Activated naive CD8-positive, alpha-beta T cell treated with anti-CD3 and anti-CD28 coated beads for 36 hours (primary cell): ENCODE measurements around the gene PEMT. TPM values are rescaled to one million over a fixed set of nuclear protein-coding genes. Genes with fewer than 3 reads are reported as not detected.

Source experiments
- DNase-seq: peaks from one replicate; pipeline ENCODE4 v3.0.0; 2021
- H3K27ac Mint-ChIP-seq: one replicate; pipeline ENCODE4 v1.8.0; 2022; ENCODE audit warnings: mild to moderate bottlenecking, moderate library complexity, mixed read lengths
- H3K27me3 Mint-ChIP-seq: one replicate; pipeline ENCODE4 v1.8.0; 2022; ENCODE audit warnings: mild to moderate bottlenecking, mixed read lengths
- H3K36me3 Mint-ChIP-seq: one replicate; pipeline ENCODE4 v1.8.0; 2021; ENCODE audit warnings: mild to moderate bottlenecking, mixed read lengths
- H3K4me1 Mint-ChIP-seq: one replicate; pipeline ENCODE4 v1.8.0; 2021; ENCODE audit warnings: mixed read lengths
- H3K4me3 Mint-ChIP-seq: one replicate; pipeline ENCODE4 v1.8.0; 2022; ENCODE audit warnings: mild to moderate bottlenecking, moderate library complexity, mixed read lengths
- H3K9me3 Mint-ChIP-seq: one replicate; pipeline ENCODE4 v1.8.0; 2022; ENCODE audit warnings: mixed read lengths
- total RNA-seq, 2 experiments: library from RNA; stranded (reverse); gene quantifications; one replicate each; pipeline ENCODE4 v1.2.3, GENCODE V29; 2021

Gene PEMT
- total RNA-seq, 2 experiments from 2014 or later, result 34.0 to 40.0 TPM

GRCh38 chr17:17568772-17569195, 22.7 kb downstream of the PEMT start:
- no peak overlapping the region for H3K27ac Mint-ChIP-seq
- DNase-seq, result peak; percentile 59
- no peaks in the 10 kb centered on the region for H3K36me3 Mint-ChIP-seq
- H3K9me3 Mint-ChIP-seq, result no peaks in the 10 kb centered on the region
- H3K4me3 Mint-ChIP-seq, result no peak overlapping the region
- H3K4me1 Mint-ChIP-seq, result no peaks in the 10 kb centered on the region
- no peaks in the 10 kb centered on the region for H3K27me3 Mint-ChIP-seq

- H3K36me3 Mint-ChIP-seq, result no peaks in the 10 kb centered on the region
- H3K27ac Mint-ChIP-seq, result no peak overlapping the region
- H3K9me3 Mint-ChIP-seq, result no peaks in the 10 kb centered on the region
- no peaks in the 10 kb centered on the region for H3K4me1 Mint-ChIP-seq
- no peaks in the 10 kb centered on the region for H3K27me3 Mint-ChIP-seq
- DNase-seq, result no peak
- H3K4me3 Mint-ChIP-seq, result no peak overlapping the region
Measured at GRCh38 chr17:17567631-17568030, 23.9 kb downstream of the PEMT start.

GRCh38 chr17:17566896-17567513, 24.5 kb downstream of the PEMT start:
- H3K4me1 Mint-ChIP-seq, result no peaks in the 10 kb centered on the region
- H3K4me3 Mint-ChIP-seq, result no peak overlapping the region
- H3K27ac Mint-ChIP-seq, result no peak overlapping the region
- H3K36me3 Mint-ChIP-seq, result no peaks in the 10 kb centered on the region
- DNase-seq, result no peak
- no peaks in the 10 kb centered on the region for H3K9me3 Mint-ChIP-seq
- no peaks in the 10 kb centered on the region for H3K27me3 Mint-ChIP-seq

GRCh38 chr17:17565471-17566339, 25.8 kb downstream of the PEMT start:
- Mint-ChIP-seq H3K36me3 (no peaks in the 10 kb centered on the region), H3K27me3 (no peaks in the 10 kb centered on the region), H3K4me1 (no peaks in the 10 kb centered on the region), H3K27ac (no peak overlapping the region), H3K9me3 (no peaks in the 10 kb centered on the region), H3K4me3 (no peak overlapping the region)
- DNase-seq, result no peak

GRCh38 chr17:17564896-17565295, 26.6 kb downstream of the PEMT start:
- no peak overlapping the region for H3K27ac Mint-ChIP-seq
- no peak for DNase-seq
- H3K36me3 Mint-ChIP-seq, result no peaks in the 10 kb centered on the region
- no peak overlapping the region for H3K4me3 Mint-ChIP-seq
- H3K9me3 Mint-ChIP-seq, result no peaks in the 10 kb centered on the region
- H3K4me1 Mint-ChIP-seq, result no peaks in the 10 kb centered on the region
- no peaks in the 10 kb centered on the region for H3K27me3 Mint-ChIP-seq

DNA sequence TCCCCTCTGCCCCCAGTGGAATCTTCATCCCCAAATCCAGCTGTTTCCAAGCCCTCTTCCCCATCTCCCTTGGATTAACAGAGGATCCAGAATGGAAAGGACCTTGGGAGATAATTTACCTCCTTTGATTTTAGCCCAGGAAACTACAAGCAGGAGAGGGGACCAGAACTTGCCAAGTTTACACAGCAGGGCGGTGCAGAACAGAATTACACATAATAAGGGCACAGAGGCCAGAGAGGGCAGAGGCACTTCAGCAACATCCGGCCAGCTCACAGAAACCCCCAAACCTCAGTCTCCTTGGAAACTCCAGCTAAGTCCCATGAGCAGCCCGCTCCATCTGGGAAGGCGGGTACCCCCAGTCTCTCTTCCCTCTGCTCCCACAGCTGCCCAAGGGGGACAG, 27.2 kb downstream of the PEMT start:
- Mint-ChIP-seq H3K4me3 (no peak overlapping the region), H3K9me3 (no peaks in the 10 kb centered on the region), H3K27me3 (no peaks in the 10 kb centered on the region), H3K4me1 (no peaks in the 10 kb centered on the region), H3K27ac (no peak overlapping the region), H3K36me3 (no peaks in the 10 kb centered on the region)
- no peak for DNase-seq

DNA sequence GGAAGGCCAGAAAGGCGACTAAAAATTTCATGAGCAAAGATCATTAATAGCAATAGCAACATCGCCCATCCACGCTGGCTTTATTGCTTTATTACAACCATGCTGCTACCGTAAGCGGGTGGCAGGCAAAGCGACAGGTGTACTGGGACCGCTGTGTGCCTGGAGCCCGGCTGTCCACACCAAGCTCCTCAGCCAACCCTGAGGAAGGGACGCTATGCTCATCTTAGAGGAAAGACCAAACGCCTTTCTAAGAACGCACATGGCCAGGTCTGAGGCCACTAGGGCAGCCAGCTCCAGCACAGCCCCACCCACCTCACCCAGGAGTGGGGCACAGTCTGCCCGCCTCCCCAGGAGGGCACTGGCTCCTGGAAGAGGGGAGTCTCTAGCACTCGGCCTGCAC, 28.0 kb downstream of the PEMT start:
- no peak for DNase-seq
- no peaks in the 10 kb centered on the region for H3K4me1 Mint-ChIP-seq
- no peak overlapping the region for H3K4me3 Mint-ChIP-seq
- no peaks in the 10 kb centered on the region for H3K36me3 Mint-ChIP-seq
- no peak overlapping the region for H3K27ac Mint-ChIP-seq
- H3K27me3 Mint-ChIP-seq, result no peaks in the 10 kb centered on the region
- no peaks in the 10 kb centered on the region for H3K9me3 Mint-ChIP-seq

DNA sequence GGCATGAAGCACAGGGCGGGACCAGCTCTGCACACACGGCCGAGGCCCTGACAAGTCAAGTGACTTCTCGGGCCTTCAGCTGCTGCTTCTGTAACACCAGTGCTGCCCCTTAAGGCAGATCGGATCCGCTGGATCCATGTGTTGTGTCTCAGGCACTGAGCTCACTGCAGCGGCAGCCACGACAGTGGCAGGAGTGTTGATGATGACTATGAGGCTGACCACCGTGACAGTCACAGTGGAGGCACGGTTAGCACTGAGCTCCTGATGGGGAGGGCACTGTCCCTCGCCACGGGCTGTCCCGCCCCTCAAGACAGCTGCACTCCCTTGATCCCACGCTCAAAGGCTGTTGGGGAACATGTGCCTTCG, 29.4 kb downstream of the PEMT start:
- Mint-ChIP-seq H3K27ac (no peak overlapping the region), H3K27me3 (no peaks in the 10 kb centered on the region), H3K4me1 (no peaks in the 10 kb centered on the region), H3K4me3 (no peak overlapping the region), H3K9me3 (no peaks in the 10 kb centered on the region), H3K36me3 (no peaks in the 10 kb centered on the region)
- DNase-seq, result no peak

DNA sequence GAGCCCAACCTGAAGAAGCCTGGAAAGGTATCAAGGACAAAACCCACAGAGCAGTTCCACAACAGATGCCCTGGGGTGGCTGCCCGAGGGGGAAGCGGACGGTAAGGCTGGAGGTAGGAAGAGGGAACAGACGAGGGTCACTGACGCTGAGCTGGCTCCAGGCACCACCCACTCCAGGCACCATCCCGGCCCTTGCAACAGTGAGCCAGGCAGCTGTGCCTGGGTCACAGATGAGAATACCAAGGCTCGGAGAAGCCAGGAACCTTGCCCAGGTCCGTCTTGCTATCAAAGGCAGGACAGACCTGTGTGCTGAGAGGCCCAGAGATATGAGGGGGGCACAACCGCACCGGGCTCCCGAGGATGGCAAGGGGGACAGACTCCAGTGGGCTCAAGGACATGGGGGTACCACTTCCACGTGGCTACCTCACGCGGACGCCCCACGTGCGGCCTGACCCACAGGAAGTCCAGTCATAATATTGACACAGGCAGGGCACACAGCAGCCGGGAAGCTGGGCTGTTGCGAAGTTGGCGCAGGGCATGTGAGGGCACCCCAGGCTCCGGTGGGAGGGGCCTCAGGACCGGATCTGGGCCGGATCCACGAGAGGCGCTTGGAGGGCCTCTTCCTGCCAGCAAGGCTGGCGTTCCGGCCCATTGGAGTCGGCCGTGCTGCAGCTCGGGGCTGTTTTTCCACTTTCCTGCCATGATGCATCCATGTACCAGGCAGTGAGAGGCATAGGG, 29.9 kb downstream of the PEMT start:
- Mint-ChIP-seq H3K27ac (no peak overlapping the region), H3K27me3 (no peaks in the 10 kb centered on the region), H3K36me3 (no peaks in the 10 kb centered on the region), H3K4me3 (no peak overlapping the region), H3K4me1 (no peaks in the 10 kb centered on the region), H3K9me3 (no peaks in the 10 kb centered on the region)
- DNase-seq, result no peak

DNA sequence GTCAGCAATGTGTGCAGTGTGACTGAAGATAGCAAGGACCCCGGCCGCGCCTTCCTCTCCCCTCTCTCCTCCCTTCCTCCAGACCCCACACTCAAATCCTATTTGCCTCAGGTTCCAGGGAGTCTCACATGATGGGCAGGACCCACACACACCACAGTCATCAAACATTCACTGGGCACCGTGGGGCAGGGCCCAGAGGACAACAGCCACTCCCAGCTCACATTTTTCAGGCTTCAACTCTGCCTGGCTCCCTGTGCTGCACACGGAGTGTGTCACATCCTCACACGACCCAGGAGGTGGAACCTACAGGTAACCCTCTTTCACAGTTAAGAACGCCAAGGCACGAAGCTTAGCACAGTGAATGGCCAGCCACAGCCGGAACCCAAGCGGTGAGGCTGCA, 30.5 kb downstream of the PEMT start:
- H3K36me3 Mint-ChIP-seq, result no peaks in the 10 kb centered on the region
- no peak overlapping the region for H3K4me3 Mint-ChIP-seq
- no peaks in the 10 kb centered on the region for H3K27me3 Mint-ChIP-seq
- no peaks in the 10 kb centered on the region for H3K4me1 Mint-ChIP-seq
- H3K9me3 Mint-ChIP-seq, result no peaks in the 10 kb centered on the region
- DNase-seq, result no peak
- no peak overlapping the region for H3K27ac Mint-ChIP-seq

GRCh38 chr17:17560167-17560566, 31.3 kb downstream of the PEMT start:
- Mint-ChIP-seq H3K36me3 (no peaks in the 10 kb centered on the region), H3K4me3 (no peak overlapping the region), H3K27me3 (no peaks in the 10 kb centered on the region), H3K27ac (no peak overlapping the region), H3K4me1 (no peaks in the 10 kb centered on the region), H3K9me3 (no peaks in the 10 kb centered on the region)
- no peak for DNase-seq

- no peak overlapping the region for H3K4me3 Mint-ChIP-seq
- H3K36me3 Mint-ChIP-seq, result no peaks in the 10 kb centered on the region
- H3K27ac Mint-ChIP-seq, result no peak overlapping the region
- DNase-seq, result no peak
- no peaks in the 10 kb centered on the region for H3K4me1 Mint-ChIP-seq
- H3K9me3 Mint-ChIP-seq, result no peaks in the 10 kb centered on the region
- H3K27me3 Mint-ChIP-seq, result no peaks in the 10 kb centered on the region
Measured at GRCh38 chr17:17559164-17559563, 32.3 kb downstream of the PEMT start.

DNA sequence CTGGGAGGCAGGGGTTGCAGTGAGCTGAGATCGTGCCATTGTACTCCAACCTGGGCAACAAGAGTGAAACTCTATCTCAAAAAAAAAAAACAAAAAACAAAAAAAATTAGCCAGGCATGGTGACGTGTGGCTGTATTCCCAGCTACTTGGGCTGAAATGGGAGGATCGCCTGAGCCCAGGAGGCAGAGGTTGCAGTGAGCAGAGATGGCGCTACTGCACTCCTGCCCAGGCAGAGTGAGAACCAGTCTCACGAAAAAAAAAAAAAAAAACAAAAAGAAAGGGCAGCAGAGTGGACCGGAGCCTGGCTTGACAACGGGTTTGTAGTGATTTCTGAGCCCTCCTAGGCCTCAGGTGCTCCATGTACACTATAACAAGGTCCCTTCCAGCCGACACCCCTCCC, 33.1 kb downstream of the PEMT start:
- H3K27ac Mint-ChIP-seq, result no peak overlapping the region

DNA sequence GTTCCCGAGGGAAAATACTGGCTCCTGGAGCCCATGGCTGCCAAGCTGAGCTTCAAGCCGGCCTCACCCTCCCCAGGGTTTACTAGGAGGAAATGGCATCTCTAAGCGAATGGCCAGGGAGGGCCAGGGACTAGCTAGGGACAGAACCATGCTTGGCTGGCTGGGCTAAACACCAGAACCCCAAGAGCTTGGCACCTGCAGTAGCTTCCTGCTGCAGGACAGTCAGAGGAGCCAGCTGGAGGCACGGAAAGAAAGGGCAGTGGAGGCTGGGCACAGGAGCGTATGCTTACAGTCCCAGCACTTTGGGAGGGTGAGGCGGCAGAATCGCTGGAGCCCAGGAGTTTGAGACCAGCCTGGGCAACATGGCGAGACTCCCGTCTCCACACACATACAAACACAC, 33.7 kb downstream of the PEMT start:
- no peak for DNase-seq
- Mint-ChIP-seq H3K4me1 (no peaks in the 10 kb centered on the region), H3K4me3 (no peak overlapping the region), H3K27me3 (no peaks in the 10 kb centered on the region), H3K27ac (no peak overlapping the region), H3K9me3 (no peaks in the 10 kb centered on the region), H3K36me3 (no peaks in the 10 kb centered on the region)

More for the DNA sequence above, 33.1 kb downstream of the PEMT start:
- no peak for DNase-seq
- Mint-ChIP-seq H3K4me1 (no peaks in the 10 kb centered on the region), H3K9me3 (no peaks in the 10 kb centered on the region), H3K27me3 (no peaks in the 10 kb centered on the region), H3K4me3 (no peak overlapping the region), H3K36me3 (no peaks in the 10 kb centered on the region)

DNA sequence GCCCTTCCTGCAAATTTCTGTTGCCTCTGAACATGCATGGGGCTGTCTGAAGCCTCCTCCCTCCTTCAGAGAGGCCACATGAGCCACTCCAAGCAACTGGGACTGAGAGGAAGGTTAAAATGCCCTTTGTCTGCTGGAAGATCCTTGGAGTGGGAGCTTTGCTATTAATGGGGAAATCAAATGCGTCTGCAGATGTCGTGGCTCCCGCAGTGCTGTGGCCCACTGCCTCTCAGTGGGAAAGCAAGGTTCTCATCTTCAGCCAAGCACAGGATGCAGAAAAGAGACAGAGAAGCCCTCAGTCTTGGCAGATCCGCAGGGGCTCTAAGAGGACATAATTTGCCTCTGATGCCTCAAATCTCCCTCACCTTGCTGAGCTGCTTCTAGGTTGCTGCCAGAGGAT, 34.8 kb downstream of the PEMT start:
- Mint-ChIP-seq H3K4me1 (no peaks in the 10 kb centered on the region), H3K4me3 (no peak overlapping the region), H3K36me3 (no peaks in the 10 kb centered on the region), H3K9me3 (no peaks in the 10 kb centered on the region), H3K27ac (no peak overlapping the region), H3K27me3 (no peaks in the 10 kb centered on the region)
- no peak for DNase-seq
